HT-29 (cell line): Measurements from ENCODE around the gene NAV3. TPM values are rescaled to one million over a fixed set of nuclear protein-coding genes. Genes with fewer than 3 reads are reported as not detected.
A peak's percentile ranks its signal among the peaks of the same experiment; 100 is the strongest.

Source experiments
- DNase-seq: peaks from one replicate; pipeline ENCODE4 v3.0.0-alpha.2; 2015; ENCODE audit warnings: low spot score
- total RNA-seq: library from RNA; depleted of rRNA; stranded (reverse); fragments of >200 nt; shearing (Covaris generic); gene quantifications from 2 replicates; pipeline ENCODE4 v1.2.3, GENCODE V29; 2014; rRNA removed

The NAV3 gene
- 0.38 and 0.97 TPM in 2 replicates for total RNA-seq

- peak; percentile 5 for DNase-seq
Observed at GRCh38 chr12:77830583-77831351, at the start of gene NAV3. Gene NAV3, plus strand, starts transcription at chr12:77830894. Its CDS starts 568 bp downstream, at chr12:77831462.

GRCh38 chr12:77782034-77782433 lies 48.7 kb upstream of the NAV3 start:
- no peak for DNase-seq

- DNase-seq, result no peak
Observed at GRCh38 chr12:77782766-77783165, 47.9 kb upstream of the NAV3 start.

- no peak for DNase-seq
Observed at GRCh38 chr12:77785211-77785610, 45.5 kb upstream of the NAV3 start.

GRCh38 chr12:77786675-77787074 lies 44.0 kb upstream of the NAV3 start:
- no peak for DNase-seq

GRCh38 chr12:77788231-77789168 lies 42.2 kb upstream of the NAV3 start:
- DNase-seq, result no peak

GRCh38 chr12:77795699-77796098 lies 35.0 kb upstream of the NAV3 start:
- DNase-seq, result no peak

- DNase-seq, result peak; percentile 37
Observed at GRCh38 chr12:77796775-77797174, 33.9 kb upstream of the NAV3 start.

GRCh38 chr12:77800501-77800900 lies 30.2 kb upstream of the NAV3 start:
- DNase-seq, result no peak

- DNase-seq, result no peak
Observed at GRCh38 chr12:77808534-77808933, 22.2 kb upstream of the NAV3 start.

- no peak for DNase-seq
Observed at GRCh38 chr12:77813558-77813957, 17.1 kb upstream of the NAV3 start.

GRCh38 chr12:77814386-77814785 lies 16.3 kb upstream of the NAV3 start:
- no peak for DNase-seq

- no peak for DNase-seq
Observed at GRCh38 chr12:77816196-77816595, 14.5 kb upstream of the NAV3 start.

- DNase-seq, result no peak
Observed at GRCh38 chr12:77817276-77817675, 13.4 kb upstream of the NAV3 start.

- DNase-seq, result no peak
Observed at GRCh38 chr12:77818351-77818750, 12.3 kb upstream of the NAV3 start.

GRCh38 chr12:77821699-77822203 lies 8.9 kb upstream of the NAV3 start:
- DNase-seq, result no peak

- DNase-seq, result no peak
Observed at GRCh38 chr12:77833329-77833728, 2.6 kb downstream of the NAV3 start.

- no peak for DNase-seq
Observed at GRCh38 chr12:77834618-77835017, 3.9 kb downstream of the NAV3 start.

GRCh38 chr12:77835969-77836368 lies 5.3 kb downstream of the NAV3 start:
- no peak for DNase-seq

GRCh38 chr12:77837876-77838291 lies 7.2 kb downstream of the NAV3 start:
- no peak for DNase-seq

GRCh38 chr12:77841521-77841920 lies 10.8 kb downstream of the NAV3 start:
- DNase-seq, result peak; percentile 58

- peak; percentile 72 for DNase-seq
Observed at GRCh38 chr12:77842430-77842829, 11.7 kb downstream of the NAV3 start.
